Astrocyte of the spinal cord (primary cell): ENCODE measurements around the gene MT1F.

Experiments
- DNase-seq: peaks from one replicate; pipeline ENCODE4 v3.0.0; 2011; ENCODE audit warnings: low read depth, low spot score
- H3K4me3 ChIP-seq: 2 replicates; pipeline ENCODE4 v1.5.1; 2011; ENCODE audit warnings: low read depth, mild to moderate bottlenecking, low read length, moderate library complexity
- CTCF ChIP-seq: IDR thresholded peaks from 2 replicates; pipeline ENCODE4 v1.5.1; 2012; ENCODE audit warnings: low read depth, mild to moderate bottlenecking, low read length, inconsistent platforms
- in situ Hi-C: cut with HindIII; loops from 2 replicates; pipeline ENCODE4 v1.10.0; 2017; ENCODE audit warnings: low sequenced_read_pairs

MT1F gene

DNA sequence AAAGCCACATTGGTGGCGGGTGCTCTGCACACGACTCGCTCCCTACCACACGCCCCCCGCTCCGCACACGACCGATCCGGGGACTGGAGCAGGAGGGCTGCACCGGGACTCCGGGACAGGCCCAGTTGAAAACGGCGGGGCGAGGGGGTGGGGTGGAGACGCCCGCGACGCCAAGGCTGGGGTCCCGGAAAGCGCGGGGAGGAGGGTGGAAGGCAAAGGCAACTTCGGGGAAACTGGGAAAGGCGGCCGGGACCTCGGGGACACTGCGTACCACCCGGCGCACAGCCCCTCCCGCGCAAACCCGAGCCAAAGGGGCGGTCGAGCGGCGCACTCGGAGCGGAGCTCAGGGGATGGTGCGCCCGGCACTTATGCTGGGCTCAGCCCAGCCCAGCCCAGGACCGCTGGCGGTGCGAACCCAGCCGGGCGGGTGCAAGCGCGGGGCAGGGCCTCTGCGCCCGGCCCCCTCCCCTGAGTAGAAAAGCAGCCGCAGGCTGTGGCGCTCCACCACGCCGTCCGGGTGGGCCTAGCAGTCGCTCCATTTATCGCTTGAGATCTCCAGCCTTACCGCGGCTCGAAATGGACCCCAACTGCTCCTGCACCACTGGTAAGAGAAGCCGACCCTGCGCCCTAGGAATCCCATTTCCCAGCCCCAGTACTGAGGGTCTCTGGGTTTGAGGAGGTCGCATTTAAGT is 25.5 kb upstream of the MT1F start, which contains the start of gene MT1M:
TSS of gene MT1M (plus strand) at position 504 of the 692 bp plus-strand sequence. CDS start at position 577, 73 bp downstream.
- DNase-seq: no peak
- H3K4me3 ChIP-seq: peak within 1 kb of the TSS; percentile 27
- no peak for TF ChIP-seq CTCF
- in situ Hi-C loops: no loop called here

DNA sequence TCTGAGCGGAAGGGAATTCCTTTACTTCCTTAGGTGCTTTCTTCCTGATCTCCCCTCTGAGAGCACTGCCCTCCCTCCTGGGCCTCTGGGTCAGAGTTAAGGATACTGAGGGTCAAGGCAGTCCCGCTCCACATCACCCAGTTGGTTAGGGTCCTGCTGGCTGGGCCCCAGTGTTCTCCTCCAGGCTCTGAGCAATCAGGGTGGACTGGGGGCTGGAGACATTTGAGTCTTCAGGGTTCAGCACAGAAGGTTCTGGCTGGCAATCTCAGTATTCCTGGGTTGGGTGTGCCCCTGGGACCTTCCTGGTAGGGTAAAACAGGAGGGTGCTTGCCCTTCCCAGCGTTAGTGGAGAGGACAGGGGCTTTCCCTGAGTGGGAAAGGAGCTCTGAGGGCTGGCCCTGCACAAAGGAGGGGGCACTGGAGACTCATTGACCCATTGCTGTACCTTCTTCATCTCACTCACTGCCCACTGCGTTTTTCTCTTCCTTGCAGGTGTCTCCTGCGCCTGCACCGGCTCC is 24.9 kb upstream of the MT1F start:
- in situ Hi-C loops: no loop called here
- peak overlapping the region; percentile 27 for H3K4me3 ChIP-seq
- no peak for DNase-seq
- TF ChIP-seq CTCF: no peak

- no peak for DNase-seq
- H3K4me3 ChIP-seq: no peak overlapping the region
- in situ Hi-C loops: no loop called here
- no peak for TF ChIP-seq CTCF
Observed at GRCh38 chr16:56633535-56633934, 24.2 kb upstream of the MT1F start.

DNA sequence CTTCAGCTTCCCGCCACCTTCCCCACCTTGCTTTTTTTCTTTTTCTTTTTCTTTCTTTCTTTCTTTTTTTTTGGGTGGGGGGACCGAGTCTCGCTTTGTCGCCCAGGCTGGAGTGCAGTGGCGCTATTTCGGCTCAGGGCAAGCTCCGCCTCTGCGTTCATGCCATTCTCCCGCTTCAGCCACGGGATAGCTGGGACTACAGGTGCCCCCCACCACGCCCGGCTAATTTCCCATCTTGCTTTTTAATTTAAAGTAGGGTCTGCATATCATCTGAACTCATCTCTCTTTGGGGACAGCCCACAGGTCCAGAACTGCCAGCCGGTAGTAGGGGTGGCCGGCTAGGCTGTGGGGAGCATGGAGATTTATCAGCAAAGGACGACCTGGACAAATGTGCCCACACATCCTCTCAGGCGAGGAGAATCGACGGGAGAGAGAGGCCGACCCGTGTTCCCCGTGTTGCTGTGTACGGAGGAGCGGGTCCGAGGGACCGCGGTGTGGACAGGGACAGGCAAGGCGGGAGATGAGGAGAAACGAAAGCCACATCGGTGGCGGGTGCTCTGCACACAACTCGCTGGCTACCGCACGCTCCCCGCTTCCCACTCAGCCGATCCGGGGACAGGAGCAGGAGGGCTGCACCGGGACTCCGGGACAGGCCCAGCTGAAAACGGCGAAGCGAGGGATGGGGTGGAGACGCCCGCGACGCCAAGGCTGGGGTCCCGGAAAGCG is 22.9 kb upstream of the MT1F start:
- H3K4me3 ChIP-seq: peak overlapping the region; percentile 15
- in situ Hi-C loops: no loop called here
- no peak for DNase-seq
- no peak for TF ChIP-seq CTCF

DNA sequence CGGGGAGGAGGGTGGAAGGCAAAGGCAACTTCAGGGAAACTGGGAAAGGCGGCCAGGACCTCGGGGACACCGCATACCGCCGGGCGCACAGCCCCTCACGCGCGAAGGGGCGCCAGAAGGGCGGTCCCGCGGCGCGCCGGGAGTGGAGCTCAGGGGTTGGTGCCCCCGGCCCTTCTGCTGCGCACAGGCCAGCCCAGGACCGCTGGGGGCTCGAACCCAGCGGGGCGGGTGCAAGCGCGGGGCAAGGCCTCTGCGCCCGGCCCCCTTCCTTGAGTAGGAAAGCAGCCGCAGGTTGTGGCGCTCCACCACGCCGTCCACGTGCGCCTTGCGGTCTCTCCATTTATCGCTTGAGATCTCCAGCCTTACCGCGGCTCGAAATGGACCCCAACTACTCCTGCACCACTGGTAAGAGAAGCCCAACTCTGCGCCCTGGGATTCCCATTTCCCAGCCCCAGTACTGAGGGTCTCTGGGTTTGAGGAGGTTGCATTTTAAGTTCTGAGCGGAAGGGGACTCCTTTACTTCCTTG is 22.3 kb upstream of the MT1F start:
- H3K4me3 ChIP-seq: peak overlapping the region; percentile 15
- in situ Hi-C loops: no loop called here
- TF ChIP-seq CTCF: no peak
- no peak for DNase-seq

DNA sequence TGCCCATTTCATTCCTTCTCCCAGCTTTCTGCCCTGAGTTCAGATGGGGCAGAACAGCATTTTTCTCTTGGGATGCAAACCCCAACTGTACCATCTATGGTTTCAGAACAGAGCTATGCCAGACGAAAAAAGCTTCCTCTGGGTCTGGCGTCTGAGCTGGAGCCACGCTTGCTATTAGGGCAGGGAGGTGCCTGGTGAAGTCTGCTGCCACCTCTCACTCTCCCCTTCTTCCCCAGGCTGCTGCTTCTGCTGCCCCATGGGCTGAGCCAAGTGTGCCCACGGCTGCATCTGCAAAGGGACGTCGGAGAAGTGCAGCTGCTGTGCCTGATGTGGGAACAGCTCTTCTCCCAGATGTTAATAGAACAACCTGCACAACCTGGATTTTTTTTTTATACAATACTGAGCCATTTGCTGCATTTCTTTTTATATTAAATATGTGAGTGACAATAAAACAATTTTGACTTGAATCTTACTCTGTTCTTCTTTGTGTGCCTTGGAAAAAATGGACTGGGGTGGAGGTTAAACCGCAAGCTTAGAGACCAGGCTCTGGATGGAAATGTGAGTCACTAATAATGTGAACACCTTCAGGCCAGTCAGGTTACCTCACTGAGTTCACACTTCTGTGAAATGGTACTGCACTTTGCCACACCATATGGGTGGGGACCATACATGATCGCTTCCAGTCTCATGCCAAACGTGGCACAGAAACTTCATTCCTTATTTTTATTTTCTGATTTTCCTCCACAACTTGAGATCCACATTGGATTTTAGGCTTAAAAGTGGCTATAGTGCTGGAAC is 20.9 kb upstream of the MT1F start:
- in situ Hi-C loops: no loop called here
- no peak for TF ChIP-seq CTCF
- H3K4me3 ChIP-seq: no peak overlapping the region
- DNase-seq: no peak
